ENCODE data around the gene ABCA4.

ABCA4 gene

DNA sequence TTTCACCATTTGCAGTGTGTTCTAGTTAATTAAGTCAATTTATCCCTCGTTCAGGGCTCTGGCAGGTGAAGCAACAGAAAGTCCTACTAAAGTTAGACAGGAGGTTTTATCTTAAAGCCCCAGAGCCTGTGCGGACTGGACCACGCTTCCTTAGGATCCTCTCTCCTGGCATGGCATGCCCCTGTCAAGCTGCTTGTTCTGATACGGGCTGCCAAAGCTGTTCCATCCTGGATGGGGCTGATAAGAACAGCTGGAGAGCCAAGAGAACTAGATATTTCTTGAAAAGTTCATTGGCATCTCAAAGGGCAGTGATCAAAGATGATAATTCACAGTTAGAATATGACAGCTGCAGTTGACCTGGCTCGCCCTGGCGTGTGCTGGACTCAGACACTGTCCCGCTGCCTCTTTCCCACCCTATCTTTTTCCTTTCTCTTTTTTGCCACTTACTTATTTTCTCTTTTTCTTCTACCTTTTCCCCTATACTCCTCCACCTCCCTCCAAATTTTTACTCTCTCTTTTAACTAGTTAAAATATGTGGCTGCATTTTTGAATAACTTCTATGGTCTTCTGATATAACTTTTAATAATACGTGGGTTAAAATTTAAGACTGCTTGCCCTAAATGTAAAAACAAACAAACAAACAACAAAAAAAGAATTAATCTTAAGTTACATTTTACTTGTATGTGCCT lies 96.7 kb downstream of the ABCA4 start:
- DNase-seq: no peak

GRCh38 chr1:94022471-94023189 lies 98.3 kb downstream of the ABCA4 start:
- no peak for DNase-seq

- no peak for DNase-seq
Measured at GRCh38 chr1:94020764-94021579, 100.0 kb downstream of the ABCA4 start.

GRCh38 chr1:94019327-94019726 lies 101.6 kb downstream of the ABCA4 start:
- DNase-seq: no peak

- no peak for DNase-seq
Measured at GRCh38 chr1:94017155-94017829, 103.7 kb downstream of the ABCA4 start.

DNA sequence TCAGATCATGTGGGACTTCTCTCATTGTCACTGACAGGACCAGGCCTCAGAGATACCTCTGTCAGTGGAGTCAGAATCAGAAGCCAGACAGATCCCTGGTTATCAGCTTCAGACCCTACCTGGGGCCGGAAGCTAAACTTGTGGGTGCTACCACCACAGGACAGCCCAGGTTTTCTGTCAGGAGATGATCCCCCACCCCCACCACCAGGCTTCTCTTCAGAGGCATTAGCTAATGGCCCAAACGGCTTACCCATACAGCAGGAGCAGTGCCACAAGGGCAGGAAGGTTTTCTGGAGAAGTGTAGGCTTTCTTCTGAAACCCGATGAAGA lies 105.5 kb downstream of the ABCA4 start:
- DNase-seq: no peak

GRCh38 chr1:94014635-94015488 lies 106.1 kb downstream of the ABCA4 start:
- no peak for DNase-seq

DNA sequence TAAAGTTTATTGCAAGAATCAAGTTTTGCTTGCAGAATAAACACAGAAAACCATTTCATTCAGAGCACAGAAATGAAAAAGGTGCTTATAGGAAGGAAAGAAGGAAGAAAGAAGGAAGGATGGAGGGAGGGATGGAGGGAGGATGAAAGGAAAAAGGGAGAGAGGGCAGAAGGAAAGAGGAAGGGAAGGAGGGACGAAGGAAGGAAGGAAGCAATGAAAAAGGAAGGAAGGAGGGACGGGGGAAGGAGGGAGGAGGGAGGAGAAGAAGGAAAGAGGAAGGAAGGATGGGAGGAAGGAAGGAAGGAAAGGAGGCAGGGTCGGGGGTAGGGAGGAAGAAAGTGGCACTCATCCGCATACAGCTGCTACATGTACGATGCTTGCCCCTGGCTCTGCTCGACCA lies 106.9 kb downstream of the ABCA4 start:
- DNase-seq: no peak

DNA sequence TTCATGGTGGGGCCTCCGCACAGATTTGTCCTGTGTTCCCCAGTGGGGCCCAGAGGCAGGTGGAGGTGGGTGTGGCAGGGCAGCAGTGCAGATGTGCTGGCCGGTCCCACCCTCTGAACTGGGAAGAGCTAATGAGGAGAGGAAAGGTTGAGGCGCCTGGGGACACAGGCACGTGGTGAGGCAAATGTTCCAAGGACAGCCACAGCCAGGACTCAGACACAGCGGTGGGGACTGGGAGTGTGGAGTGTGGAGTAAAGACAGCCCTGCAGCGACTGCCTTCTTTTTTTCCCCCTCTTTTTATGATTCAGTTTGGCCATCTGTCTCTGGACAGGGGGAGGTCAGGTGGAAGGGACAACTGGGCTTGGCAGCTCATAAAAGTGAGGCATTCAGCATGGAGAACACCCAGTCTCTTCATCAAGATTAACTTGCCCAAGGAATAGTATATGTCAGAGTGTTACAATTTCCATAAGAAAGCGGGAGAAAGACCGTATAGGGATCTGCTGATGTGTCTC lies 107.5 kb downstream of the ABCA4 start:
- DNase-seq: no peak

DNA sequence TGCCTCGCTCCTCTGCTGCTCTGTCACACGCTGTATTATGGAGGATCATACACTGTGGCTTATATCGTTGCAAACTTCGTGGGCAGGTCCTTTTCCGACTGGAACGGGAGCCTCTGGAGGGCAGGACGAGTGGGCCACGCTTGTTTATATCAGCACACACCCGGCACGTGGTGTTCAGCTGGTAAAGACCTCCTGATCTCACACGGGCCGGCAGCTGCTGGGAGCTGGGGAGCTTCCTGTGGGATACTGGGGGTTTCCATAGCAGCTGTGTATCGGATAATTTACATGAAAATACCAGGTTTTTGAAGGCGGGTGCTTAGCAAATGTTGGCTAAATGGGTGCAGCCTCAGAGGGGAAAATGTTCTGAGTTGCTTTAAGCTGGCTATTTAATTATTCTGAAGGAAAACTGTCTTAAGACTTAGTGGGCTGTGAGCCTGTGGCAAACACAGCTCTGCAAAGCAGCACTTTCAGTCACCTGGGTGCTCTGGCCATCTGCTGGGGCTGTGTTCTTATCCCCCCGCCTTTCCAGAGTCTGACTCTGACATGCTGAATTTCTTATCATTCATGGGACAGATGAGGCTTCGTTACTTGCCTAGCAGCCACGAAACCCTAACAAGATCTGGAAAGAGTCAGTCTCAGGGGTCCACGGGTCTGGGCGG lies 108.1 kb downstream of the ABCA4 start:
- no peak for DNase-seq

DNA sequence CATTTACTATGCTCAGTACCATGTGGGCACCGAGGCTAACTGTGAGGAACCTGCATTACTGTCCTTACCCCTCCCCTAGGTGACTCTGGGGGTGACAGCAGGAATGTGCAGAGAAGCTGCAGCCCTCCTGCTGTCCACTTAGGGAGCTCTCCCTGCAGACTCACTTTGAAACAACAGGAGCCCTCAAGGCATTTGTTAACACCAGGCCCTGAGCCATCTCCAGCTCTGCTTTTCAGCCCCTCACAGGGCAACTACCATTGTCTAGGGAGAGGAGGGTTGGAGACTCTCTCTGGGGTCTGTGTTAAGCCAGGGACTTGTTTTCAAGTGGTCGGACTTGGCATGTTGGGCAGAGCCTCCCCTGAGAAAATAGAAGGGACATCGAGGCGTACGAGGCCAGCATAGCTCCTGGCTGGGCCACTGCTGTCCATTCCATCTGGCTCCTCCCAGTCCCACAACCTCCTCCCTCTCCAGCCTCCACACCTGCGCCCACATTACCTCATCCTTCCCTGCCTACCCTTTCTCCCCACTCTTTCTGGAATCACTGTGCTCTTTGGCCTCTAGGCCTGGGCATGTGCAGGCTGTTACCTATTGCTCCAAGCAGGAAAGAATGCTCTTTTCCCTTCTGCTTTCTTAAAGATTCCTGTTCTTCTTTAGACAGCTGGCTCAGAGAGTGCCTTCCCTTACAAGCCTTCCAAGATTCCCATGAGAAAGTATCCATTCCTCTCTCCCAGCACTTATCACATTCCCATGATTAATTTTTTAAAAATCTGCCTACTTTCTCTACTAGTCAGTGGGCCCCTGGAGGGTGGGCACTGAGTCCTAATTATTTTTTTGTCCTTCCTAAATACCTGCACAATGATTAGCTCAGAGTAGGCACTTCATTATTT lies 109.0 kb downstream of the ABCA4 start:
- DNase-seq: no peak

DNA sequence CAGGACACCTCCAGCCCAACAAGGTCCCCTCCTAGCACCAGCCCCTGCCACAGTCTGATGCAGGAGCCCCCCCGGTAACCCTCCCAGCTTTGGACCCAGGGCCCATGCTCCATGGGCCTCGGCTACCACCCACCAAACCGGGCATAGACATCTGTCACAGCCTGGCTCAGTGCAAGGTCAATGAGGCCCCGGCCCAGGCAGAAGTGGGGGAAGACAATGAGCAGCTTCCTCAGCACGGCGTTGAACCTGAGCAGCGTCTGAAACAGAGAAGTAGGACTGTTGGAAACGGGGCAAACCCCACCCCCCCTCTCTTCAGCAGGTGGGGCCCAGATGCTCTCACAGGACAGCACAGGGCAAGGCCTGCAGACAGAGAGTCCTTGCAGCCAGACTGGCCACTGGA lies 109.8 kb downstream of the ABCA4 start:
- no peak for DNase-seq

DNA sequence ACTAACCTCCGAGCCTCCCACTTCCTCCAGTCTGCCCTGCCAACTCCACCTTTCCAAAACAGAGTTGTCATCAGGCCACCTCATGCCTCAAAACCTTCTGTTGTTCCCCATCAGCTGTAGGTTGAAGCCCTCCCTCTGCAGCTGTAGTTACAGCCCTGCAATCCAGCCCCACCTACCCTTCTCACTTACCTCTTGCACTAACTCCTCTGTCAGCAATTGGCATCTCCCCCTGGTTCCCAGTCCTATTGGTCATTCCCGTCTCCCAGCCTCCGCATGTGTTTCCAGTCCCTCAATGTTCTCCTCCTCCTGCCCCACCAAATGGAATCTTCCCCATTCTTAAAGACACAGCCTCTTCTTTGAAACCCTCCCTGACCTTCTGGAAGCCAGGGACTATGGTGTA lies 111.6 kb downstream of the ABCA4 start:
- no peak for DNase-seq

GRCh38 chr1:94006604-94007003 lies 114.3 kb downstream of the ABCA4 start:
- DNase-seq: no peak

DNA sequence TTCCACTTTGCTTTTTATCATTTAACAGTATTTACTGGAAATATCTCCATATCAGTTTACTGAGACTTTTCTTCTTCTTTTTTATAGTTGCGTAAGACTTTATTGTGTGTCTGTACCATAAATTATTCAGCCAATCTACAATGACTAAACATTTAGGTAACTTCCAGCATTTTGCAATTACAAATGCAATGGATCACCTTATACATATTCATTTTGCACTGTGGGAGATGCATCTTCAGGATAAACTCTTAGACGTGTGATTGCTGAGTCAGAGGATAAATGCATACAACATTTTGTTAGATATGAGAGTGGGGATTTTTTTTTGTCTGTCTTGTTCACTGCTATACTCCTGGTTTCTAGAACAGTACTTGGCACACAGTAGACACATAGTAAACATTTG lies 116.0 kb downstream of the ABCA4 start:
- no peak for DNase-seq

- DNase-seq: no peak
Measured at GRCh38 chr1:94002046-94002787, 118.7 kb downstream of the ABCA4 start.

- DNase-seq: no peak
Measured at GRCh38 chr1:94001397-94002045, 119.4 kb downstream of the ABCA4 start.

DNA sequence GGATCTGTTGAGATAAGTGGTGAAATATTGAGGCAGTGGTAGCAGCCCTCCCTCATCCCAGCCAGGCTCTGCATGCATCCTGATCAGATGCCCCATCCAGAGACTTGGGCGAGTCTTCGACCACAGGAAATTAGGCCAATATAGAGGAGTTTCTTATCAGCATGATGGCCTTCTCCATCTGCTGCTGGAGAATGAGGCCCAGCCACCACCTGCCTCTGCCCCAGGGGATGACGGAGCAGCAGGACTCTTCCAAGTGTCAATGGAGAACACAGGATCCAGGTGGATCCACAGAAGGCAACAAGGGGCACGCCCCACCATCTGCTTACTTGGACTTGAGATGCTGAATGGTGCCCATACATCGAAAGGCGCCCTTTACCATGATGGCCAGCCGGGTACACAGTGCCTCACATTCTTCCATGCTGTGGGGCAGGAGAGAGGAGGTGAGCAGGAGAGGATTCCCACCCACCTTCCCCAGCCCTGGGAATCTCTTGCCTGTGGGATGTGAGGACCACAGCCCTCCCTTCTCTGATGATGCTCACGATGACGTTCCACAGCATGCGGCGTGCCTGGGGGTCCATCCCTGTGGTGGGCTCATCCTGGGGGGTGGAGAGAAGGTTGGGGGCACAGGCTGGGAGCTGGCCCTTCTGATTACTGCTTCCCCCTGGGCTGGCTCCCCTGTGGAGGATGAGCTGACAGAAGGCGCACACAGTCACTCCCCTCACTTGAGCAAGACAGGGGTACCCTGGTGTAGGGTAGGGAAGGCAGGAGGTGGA lies 120.3 kb downstream of the ABCA4 start:
- DNase-seq: peak; percentile 53

Data from DMS 273 treated with DMSO at 0.1 percent for 48 hours (cell line).